ENCODE data around the gene UBA3.

- TF ChIP-seq CTCF (IDR thresholded peaks at IDR 0.05) (no peak), POLR2AphosphoS5 (IDR thresholded peaks at IDR 0.05) (no peak), EP300 (IDR thresholded peaks at IDR 0.05) (no peak)
Measured at GRCh38 chr3:69096299-69096698, 16.1 kb upstream of the UBA3 start.
